GM21529 (cell line): ENCODE results near the gene ANKRD9.

Experiments used
- ATAC-seq: cut with Tn5 transposase; IDR thresholded peaks from one replicate; pipeline ENCODE4 v1.9.1; 2021; ENCODE audit not compliant: unreplicated experiment

Gene ANKRD9

DNA sequence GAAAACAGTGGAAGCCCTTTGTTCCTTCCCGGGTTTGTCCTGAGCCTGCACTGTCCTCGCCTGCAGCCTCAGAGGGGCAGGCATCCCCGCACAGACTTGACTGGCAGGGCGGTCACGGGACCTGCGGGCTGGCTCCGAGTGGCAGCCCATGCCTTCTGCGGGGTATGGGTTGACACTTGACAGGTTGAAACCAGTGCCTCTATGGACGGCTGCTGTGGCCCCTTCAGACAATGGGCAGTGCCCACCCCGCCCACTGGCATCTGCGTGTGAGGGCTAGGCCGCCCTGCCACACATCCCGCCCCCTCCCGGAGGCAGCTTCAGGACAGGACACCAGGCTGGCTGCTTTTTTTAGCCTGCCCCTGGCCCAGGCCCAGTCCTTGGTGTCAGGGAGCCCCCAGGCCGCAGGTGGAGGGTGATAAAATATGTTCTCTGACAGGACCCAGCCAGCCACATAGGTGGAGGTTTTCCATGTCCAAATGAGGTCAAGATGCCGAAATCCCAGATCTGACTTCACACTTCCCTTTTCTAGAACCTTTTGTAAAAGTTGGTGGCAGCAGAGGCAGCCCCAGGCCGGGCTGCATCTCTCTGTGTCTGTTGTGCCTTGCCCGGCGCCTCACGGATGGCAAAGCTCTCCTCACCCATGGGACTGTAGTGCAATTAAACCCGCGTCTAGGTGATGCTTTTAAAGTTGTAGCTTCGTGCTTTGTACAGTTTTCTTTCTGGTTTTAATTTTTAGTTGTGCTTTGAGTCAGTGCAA, 10.0 kb downstream of the ANKRD9 start:
- no peak for ATAC-seq

DNA sequence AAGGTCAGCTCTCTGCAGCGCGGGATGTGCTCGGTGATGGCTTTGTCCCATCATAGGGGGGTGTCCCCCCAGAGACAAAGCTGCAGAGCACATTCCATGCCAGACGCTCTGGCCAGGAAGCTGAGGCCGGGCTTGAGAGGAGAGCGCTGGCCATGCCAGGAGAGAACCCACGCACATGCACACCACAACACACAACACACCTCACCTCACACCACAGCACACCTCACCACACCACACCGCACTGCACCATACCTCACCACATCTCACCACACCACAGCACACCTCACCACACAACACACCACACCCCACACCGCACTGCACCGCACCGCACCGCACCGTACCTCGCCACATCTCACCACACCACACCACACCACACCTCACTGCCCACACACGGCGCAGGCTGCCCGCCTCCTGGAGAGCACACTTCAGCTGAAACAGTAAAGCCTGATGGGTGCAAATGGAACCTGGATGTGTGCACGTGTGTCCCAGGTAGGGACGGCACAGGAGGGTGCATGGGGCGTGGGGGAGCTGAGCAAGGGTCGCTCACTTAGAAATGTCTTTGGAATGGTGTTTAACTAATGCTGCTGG, 10.8 kb downstream of the ANKRD9 start:
- ATAC-seq, result no peak

DNA sequence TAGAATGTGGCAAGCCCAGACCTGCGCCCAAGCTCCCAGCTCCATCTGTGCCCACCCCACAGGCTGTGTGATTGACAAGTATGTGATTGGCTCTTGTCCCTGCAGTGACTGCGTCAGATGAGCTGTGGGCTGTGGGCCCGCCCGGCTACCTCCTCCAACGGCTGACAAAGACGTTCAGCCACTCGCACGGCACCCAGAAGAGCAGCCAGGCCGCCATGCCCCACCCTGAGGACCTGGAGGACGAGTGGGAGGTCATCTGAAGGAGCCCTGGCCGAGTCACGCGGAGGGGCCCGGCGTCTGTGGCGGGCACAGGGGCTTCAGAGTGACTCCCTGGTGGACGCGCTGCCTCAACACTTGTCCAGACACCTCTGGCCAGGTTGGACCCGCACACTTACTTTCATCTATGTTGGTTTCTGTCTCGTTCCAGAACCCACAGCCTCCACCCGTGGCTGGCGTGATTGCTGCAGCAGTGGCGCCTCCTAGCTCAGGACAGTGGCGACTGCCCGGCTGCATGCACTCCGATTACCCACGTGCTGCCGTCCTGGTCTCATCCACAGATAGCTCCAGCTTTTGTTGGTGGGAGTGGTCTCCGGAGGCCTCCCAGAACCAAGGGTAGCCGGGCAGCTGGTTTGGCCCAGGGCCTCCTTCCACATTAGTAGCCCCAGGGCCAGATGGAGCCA, 11.4 kb downstream of the ANKRD9 start:
- no peak for ATAC-seq

DNA sequence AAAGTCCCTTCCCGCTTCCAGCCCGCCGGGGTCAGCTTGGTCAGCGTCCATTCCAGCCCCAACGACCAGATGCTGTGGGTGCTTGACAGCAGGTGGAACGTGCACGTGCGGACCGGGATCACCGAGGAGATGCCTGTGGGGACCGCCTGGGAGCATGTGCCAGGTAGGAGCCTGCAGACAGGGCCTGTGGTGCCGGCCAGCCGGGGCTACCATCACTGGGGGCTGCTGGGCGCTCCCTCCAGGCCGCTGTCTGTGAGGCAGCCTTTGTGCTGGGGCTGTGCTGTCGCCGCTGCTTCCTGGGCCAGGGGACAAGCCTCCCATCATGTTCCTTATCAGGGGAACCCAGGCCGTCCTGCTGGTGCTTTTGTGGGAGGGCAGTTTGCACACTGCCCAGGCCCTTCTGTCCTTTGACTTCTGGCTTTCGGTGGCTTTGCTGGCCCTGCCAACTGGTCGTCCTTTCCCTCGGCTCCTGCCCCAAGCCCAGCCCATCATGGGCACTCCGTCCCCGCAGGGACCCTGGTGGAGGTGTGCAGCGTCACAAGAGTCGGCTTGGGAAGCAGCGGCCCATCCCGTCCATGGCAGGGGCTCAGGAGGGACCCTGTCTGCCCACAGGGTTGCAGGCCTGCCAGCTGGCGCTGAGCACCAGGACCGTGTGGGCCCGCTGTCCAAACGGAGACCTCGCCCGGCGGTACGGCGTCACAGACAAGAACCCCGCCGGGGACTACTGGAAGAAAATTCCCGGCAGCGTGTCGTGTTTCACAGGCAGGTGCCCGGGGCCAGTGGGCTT, 12.4 kb downstream of the ANKRD9 start:
- no peak for ATAC-seq

DNA sequence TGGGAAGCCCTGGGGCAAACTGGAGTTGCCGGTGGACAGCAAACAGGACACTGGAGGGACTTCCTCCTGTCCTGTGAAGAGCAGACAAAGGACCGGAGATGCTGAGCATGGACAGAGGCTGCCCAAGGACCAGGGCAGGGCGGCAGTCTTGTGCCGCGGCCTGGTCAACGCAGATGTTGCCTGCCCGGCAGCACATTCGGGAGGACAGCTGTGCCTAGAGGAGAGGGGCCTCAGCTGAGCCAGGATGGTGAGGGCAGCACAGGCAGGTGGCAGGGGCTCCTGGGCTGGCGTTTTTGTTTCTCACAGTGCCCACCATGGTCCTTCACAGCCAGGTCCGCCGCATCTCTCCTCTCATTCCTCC, 13.3 kb downstream of the ANKRD9 start:
- no peak for ATAC-seq

DNA sequence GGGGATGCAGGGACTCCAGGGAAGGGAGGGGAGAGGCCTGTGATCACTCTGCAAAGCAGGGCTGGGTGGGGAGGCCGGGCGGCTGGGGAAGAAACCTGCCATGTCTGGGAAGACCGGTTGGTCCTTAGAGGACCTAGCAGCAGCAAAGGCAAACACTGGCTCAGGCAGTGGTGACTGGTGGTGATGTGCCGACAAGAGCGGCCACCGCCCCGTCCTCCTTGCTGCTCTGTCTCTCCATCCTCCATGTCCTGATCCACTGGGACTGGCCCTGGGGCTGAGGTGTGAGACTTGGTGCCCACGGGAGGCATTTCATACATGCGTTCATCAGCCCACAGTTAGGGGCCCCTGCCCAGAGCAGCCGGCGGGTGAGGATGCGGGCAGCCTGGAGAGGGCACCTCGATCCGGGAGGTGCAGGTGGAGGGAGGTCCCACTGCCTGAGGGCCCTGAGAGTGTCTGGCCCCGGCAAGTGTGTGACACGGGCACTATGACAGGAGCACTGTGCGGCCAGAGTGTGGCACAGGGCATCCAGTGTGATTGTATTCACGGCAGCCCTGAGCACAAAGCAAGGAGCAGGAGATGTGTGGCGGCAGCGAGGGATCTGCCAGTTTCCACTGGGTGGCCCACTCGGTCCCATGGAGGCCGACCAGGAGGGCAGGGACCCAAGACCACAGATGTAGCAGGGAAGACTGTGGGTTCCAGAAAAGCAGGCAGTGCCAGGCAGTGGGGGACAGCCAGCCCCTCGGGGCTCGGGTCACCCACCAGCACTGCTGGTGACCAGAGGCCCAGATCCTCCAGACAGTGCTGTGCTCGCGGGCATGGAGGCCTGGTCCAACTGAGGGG, 13.9 kb downstream of the ANKRD9 start:
- ATAC-seq, result no peak

DNA sequence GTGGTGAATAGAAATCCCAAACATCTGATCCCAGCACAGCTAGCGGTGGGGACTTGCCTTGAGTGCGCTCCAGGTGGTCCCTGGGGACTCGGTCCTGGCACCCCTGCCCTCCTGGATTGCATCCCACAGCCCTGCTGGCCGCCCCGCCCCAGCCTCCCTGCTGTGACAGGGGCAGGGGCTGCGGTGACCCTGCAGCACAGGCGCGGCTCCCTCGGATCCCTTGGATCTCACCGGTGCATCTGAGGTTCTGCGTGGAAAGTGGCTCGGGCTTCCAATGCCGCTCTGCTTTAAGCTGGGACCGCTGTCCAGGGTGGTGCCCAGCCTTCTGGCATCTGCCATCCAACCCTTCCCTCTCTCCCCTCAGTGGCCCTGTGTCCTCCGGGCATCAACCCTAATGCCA, 16.0 kb downstream of the ANKRD9 start:
- ATAC-seq, result no peak

DNA sequence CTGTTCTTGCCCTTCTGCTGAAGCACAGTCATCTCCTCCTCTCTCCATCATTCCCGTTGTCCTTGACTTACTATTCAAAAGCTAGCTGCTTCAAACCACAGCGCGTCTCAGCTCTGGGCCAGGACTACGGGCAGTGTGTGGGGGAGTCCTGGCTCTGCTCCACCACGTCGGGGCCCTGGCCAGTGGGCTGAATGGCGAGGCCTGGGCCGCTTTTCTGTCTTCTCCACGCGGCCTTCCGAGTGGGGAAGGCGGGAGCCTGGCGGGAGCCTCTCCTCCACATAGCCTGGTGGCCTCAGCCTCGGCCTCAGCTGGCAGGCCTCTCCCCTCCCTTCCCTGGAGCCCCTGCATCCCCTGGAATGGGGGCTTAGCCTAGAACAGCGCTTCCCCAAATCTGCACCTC, 16.5 kb downstream of the ANKRD9 start:
- no peak for ATAC-seq

DNA sequence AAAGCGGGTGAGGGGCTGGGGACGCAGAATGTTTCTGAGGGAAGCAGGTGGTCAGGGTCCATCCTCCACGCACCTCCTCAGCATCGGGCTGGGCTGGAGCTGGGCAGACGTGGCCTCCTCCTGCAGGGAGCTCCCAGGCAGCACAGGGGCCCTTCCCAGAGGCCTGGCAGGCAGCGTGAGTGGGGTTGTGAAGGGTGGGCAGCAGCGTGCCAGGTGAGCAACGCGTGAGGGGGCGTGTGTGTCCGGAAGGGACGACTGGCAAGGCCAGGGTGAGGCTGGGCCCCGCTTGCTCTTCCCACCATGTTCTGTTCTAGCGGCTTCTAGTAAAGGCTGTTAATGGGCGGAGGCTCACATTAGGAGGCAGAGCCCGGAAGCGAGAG, 17.1 kb downstream of the ANKRD9 start:
- ATAC-seq, result no peak

DNA sequence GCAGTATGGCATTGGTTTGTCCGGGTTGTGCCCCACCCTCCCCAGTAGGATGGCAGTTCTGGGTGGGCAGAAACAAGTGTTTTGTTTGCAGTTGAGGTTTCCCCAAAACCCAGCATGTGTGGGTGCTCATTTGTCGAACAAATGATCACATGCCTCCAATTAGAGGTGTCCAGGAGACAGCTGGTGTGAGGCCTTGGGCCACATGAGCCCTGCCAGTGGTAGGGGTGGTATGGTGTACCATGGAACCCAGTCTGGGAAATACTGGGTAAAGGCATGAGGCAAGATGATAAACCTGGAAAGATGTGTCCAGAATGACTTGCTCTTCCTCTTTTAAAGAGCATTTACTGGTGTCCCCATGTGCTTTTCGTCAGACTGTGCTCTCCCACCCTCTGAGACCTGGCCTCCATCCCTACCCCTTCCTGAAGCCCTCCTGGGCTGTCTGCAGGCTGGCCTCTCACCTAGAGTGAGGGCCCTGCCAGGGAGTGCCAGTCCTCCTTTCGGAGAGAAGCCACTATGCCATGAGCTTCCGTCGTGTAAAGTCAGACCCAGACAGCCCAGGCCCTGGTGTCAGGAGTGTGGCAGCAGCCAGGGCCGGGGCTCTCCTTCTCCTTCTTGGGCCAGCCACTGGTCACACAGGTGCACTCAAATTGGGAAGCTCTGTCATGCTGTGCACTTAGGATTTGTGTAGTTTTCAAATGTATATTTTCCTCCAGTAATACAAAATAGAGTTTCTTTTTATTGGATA, 17.6 kb downstream of the ANKRD9 start:
- no peak for ATAC-seq

DNA sequence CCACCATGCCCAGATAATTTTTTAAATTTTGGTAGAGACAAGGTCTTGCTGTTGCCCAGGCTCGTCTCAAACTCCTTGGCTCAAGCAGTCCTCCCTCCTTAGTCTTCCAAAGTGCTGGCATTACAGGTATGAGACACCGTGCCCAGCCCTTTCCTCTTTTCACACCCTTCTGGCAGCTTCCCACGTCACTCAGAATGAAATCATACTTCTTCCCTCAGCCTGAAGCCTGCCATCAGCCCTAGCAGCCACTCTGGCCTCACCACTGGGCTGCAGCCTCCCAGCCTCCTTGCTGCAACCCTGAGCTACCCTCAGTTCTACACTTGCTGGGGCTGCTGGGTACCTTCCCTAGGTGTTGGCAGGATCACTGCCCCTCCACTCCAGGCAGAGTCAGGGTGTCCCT, 18.2 kb downstream of the ANKRD9 start:
- no peak for ATAC-seq

DNA sequence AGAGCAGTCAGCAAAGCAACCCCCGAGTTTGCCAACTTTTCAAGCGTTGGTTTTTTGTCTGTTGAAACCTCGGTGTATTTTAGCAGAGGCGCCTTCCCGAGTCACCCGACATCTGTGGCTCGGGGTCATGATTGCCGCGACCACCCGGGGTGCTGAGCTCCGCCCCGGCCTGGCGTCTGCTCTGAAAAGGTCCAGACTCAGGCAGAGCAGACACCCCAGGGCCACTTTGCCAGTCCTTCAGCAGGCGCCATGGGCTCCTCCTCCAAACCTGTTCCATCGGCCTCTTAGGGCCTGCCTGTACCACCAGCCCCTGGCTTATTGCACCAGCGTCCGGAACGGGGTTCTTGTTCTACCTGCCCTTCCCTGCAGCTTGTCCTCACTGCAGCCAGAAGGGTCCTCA, 19.1 kb downstream of the ANKRD9 start:
- ATAC-seq, result no peak

DNA sequence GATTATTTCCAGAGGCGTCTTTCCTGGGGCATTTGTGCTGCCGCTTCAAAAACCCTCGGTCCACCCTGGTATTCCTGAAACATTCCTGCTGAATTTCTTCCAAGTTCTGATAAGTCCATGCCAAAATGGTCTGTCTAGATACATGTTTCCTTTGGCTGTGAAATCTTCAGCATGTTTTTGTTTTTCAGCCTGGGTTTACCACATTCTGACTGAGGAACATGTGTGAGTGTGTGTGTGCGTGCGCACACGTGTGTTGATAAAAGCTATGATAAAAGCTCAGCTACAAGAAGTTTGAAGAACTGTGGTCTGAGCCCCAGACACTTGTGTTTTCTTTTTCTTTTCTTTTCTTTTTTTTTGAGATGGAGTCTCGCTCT, 22.4 kb downstream of the ANKRD9 start:
- ATAC-seq, result no peak

DNA sequence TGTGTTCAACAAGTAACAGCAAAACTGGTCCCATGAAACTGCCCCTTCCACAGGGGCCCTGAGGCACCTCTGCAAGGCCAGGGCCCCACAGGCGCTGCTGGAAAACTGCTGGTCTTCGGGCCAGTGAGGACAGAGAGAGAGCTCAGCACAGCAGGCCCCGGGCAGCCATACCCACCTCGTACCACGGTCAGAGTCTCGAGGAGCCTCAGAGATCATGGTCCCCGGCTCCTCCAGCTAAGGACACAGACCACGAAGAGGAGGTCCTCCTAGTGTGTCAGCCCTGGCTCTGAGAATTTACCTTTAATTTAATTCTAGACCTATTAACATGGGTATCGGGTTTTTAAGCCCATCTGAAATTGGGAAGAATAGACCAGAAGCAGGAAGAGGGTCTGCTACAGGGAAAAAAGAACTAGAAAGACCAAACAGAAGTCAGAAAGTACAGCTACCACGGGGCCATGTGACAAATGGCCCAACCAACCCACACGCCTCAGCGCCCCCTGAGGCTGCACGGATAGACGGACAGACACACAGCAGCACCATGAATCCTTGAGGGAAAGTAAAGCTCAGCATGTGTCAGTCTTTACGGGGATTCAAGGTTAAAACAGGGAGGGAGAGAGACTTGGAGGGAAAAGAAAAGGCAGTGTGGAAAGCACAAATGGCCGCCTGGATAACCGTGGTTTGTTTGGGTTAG, 22.9 kb downstream of the ANKRD9 start:
- no peak for ATAC-seq

DNA sequence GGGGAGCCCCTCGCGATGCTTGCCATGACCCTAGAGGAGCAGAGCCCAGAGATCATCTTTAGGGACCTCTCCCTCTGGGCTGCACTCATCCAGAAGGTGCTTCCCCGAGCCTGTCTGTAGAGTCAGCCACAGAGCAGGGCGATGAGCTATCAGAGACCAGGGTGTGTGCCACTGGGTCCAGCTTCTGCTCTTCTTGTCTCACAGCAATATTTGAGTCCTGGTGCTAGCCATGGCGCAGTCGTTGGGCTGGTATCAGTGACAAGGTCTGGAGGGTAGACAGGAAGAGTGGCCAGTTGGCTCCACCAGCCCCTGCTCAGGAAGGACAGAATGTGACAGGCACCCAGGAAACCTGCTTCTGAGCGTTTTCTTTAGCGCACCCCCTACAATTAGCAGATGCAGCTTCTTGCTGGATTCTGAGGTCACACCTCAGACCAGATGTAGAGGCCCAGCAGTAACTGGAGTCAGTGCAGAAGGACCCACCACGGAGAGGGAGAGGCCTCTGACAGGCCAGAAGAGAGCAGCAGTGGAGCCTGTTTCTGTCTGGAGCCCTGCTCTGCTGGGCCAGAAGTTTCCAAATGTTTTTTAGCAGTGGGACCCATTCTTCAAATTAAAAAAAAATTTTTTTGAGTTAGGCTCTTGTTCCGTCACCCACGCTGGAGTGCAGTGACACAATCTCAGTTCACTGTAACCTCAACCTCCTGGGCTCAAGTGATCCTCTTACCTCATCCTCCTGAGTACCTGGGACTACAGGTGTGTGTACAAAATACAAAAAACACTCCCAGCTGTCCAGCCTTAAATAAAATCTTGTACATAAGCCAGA, 23.7 kb downstream of the ANKRD9 start:
- no peak for ATAC-seq

DNA sequence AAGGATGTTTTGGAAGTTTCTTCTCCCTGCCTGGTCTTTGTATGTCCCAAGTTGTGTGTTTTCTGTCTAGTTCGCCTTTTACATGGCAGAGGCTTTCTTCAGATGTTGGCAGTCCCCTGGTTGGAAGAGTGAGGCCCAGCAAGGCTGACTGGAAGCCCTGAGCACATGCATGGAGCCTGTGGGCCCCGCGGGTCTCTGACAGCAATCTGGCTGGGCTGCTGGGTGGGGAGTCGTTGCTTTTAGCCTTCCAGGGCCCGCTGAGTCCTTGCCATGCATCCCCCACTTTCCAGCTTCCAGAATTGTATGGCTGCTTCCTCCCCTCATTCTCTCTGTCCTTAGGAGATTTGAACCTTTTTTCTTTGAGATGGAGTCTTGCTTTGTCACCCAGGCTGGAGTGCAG, 25.3 kb downstream of the ANKRD9 start:
- no peak for ATAC-seq

DNA sequence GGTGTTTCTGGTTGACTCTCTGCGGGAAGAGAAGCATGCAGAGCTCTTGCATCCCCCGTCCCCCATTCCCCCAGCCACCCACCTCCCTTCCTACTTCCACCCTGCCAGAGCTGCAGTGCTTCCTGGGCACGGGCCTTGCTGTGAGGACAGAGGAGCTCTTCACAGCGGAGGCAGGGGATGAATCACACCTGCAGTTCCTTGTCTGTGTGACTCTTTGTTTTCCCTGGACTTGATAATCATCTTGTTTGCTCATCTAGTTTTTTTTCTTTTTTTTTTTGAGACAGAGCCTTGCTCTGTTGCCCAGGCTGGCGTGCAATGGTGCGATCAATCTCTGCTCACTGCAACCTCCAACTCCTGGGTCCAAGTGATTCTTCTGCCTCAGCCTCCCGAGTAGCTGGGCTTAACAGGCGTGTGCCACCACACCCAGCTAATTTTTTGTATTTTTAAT, 27.8 kb downstream of the ANKRD9 start:
- ATAC-seq, result no peak

DNA sequence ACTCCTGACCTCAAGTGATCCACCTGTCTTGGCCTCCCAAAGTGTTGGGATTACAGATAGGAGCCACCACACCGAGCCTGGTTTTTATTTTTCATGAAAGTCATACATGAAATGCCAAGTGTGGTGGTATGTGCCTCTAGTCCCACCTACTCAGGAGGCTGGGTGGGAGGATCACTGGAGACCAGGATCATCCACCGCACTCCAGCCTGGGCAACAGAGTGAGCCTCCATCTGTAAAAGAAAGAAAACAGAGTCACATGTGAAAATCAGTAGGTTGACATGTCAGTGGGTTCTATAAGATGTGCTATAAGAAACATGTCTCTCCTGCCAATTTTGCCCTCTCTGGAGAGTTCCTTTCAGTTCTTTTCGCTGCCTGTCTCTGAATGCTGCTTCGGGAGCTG, 28.2 kb downstream of the ANKRD9 start:
- ATAC-seq, result no peak

DNA sequence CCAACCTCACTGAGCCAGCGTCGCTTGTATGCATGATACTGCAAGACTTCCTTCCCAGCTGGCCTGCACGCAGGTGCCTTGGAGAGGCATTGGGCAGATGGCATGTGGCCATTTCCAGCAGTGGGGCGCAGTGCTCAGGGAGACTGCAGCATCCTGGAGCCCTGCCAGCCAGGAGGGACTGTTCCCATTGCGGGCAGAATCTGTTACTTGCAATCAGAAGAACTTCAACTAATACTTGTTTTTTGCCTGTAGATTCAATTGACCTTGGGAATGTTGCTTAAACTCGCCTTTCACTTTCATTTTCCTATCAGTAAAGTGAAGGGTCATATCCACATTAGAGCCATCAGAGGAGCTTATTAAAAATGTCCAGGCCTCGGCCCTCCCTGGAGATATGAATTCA, 29.8 kb downstream of the ANKRD9 start:
- ATAC-seq, result no peak
